HepG2 (cell line): ENCODE results near the gene CAMKV. TPM values are rescaled to one million over a fixed set of nuclear protein-coding genes. Genes with fewer than 3 reads are reported as not detected.

ENCODE experiments used
- ADNP ChIP-seq: sonication (generic); formaldehyde crosslinking; IDR thresholded peaks from 2 replicates; pipeline ENCODE4 v1.4.0; 2020; ENCODE audit warnings: missing genetic modification reagents
- BHLHE40 ChIP-seq: IDR thresholded peaks from 2 replicates; pipeline ENCODE4 v1.6.1; 2011; ENCODE audit warnings: low read length, improper control_type of control experiment
- BORCS8-MEF2B ChIP-seq: sonication (generic); formaldehyde crosslinking; IDR thresholded peaks from 2 replicates; pipeline ENCODE4 v1.8.0; 2022; ENCODE audit warnings: mild to moderate bottlenecking, missing genetic modification reagents
- CEBPG ChIP-seq: IDR thresholded peaks from 2 replicates; pipeline ENCODE4 v1.6.1; 2016
- DPF2 ChIP-seq: sonication (generic); formaldehyde crosslinking; IDR thresholded peaks from 2 replicates; pipeline ENCODE4 v1.4.0; 2020; ENCODE audit warnings: mild to moderate bottlenecking, low read depth, missing genetic modification reagents, borderline replicate concordance
- FOXO1 ChIP-seq: sonication (generic); formaldehyde crosslinking; IDR thresholded peaks from 2 replicates; pipeline ENCODE4 v1.4.0; 2020; ENCODE audit warnings: missing genetic modification reagents
- GFI1 ChIP-seq: sonication (generic); formaldehyde crosslinking; IDR thresholded peaks from 2 replicates; pipeline ENCODE4 v1.5.0; 2020; ENCODE audit warnings: missing genetic modification reagents, mild to moderate bottlenecking, borderline replicate concordance
- HNRNPK ChIP-seq: fragments of 200-400 bp; formaldehyde crosslinking; IDR thresholded peaks from 2 replicates; pipeline ENCODE4 v1.6.1; 2018; ENCODE audit warnings: low read length, low read depth, moderate library complexity, mild to moderate bottlenecking; ENCODE audit not compliant: poor library complexity, severe bottlenecking
- MAFF ChIP-seq: IDR thresholded peaks from 2 replicates; pipeline ENCODE4 v1.6.1; 2011; ENCODE audit warnings: low read depth, low read length, improper control_type of control experiment
- NCOR1 ChIP-seq: fragments of 200-600 bp; sonication (generic); IDR thresholded peaks from 2 replicates; pipeline ENCODE4 v1.7.0; 2017; ENCODE audit warnings: antibody characterized with exemption, low read length, borderline replicate concordance
- RFX1 ChIP-seq: fragments of 450-650 bp; IDR thresholded peaks from 2 replicates; pipeline ENCODE4 v1.6.1; 2017
- SIN3A ChIP-seq: IDR thresholded peaks from 2 replicates; pipeline ENCODE4 v1.6.1; 2011; ENCODE audit warnings: low read depth, mild to moderate bottlenecking, control low read depth, low read length, borderline replicate concordance
- SP4 ChIP-seq: sonication (generic); formaldehyde crosslinking; IDR thresholded peaks from 2 replicates; pipeline ENCODE4 v1.8.1; 2023; ENCODE audit warnings: mild to moderate bottlenecking, missing genetic modification reagents
- ZNF225 ChIP-seq: sonication (generic); formaldehyde crosslinking; IDR thresholded peaks from 2 replicates; pipeline ENCODE4 v1.4.0; 2020; ENCODE audit warnings: mild to moderate bottlenecking, missing genetic modification reagents
- ZNF75D ChIP-seq: sonication (generic); formaldehyde crosslinking; IDR thresholded peaks from 2 replicates; pipeline ENCODE4 v1.8.1; 2023; ENCODE audit warnings: missing genetic modification reagents, mild to moderate bottlenecking, borderline replicate concordance
- ZNF891 ChIP-seq: sonication (generic); formaldehyde crosslinking; IDR thresholded peaks from 2 replicates; pipeline ENCODE4 v1.5.0; 2020; ENCODE audit warnings: mild to moderate bottlenecking, missing genetic modification reagents
- polyA plus RNA-seq, 8 experiments: library from polyadenylated mRNA; depleted of rRNA in 3 of 8; stranded (reverse) in 7 of 8; unstranded in 1 of 8; fragments of >200 nt; fragmentation: Illumina TruSeq in 4 of 8; extraction: Trizol in 4 of 8; gene quantifications; 2 replicates each; pipeline versions ENCODE4 v1.2.1 to v1.2.3, GENCODE V29; 2011 to 2016; ENCODE audit warnings: low read depth in 4 of 8, missing spikeins in 1 of 8, mixed read lengths in 1 of 8; ENCODE audit not compliant: insufficient read depth in 1 of 8
- total RNA-seq, 5 experiments: library from RNA; depleted of rRNA; stranded (reverse); fragments of >200 nt; fragmentation: Illumina TruSeq; extraction: Trizol; gene quantifications; 2 replicates each; pipeline ENCODE4 v1.2.3, GENCODE V29; 2016; ENCODE audit warnings: low read depth in 1 of 5
- TF ChIP-seq, protein P1 (sequence below): sonication (generic); formaldehyde crosslinking; IDR thresholded peaks from 2 replicates; pipeline ENCODE4 v1.4.0; 2020; ENCODE audit warnings: mild to moderate bottlenecking, missing genetic modification reagents, borderline replicate concordance
- TF ChIP-seq, protein P2 (sequence below): sonication (generic); formaldehyde crosslinking; conservative IDR thresholded peaks from 2 replicates; pipeline ENCODE4 v1.8.1; 2023; ENCODE audit warnings: missing genetic modification reagents
- TF ChIP-seq, protein P3 (sequence below): IDR thresholded peaks from 2 replicates; pipeline ENCODE4 v1.6.1; 2016; ENCODE audit warnings: low read depth, control low read depth
- TF ChIP-seq, protein P4 (sequence below): sonication (generic); formaldehyde crosslinking; IDR thresholded peaks from 2 replicates; pipeline ENCODE4 v1.5.1; 2020; ENCODE audit warnings: mild to moderate bottlenecking, missing genetic modification reagents, borderline replicate concordance
- TF ChIP-seq, protein P5 (sequence below): sonication (generic); formaldehyde crosslinking; conservative IDR thresholded peaks from 2 replicates; pipeline ENCODE4 v1.4.0; 2020; ENCODE audit warnings: mild to moderate bottlenecking, missing genetic modification reagents, moderate library complexity

The CAMKV gene
- total and polyA plus RNA-seq, 2 of the 13 experiments (the other 11 are each of a cell fraction or from before 2014, with no cell fraction given): 0.13 to 0.15 TPM

DNA sequence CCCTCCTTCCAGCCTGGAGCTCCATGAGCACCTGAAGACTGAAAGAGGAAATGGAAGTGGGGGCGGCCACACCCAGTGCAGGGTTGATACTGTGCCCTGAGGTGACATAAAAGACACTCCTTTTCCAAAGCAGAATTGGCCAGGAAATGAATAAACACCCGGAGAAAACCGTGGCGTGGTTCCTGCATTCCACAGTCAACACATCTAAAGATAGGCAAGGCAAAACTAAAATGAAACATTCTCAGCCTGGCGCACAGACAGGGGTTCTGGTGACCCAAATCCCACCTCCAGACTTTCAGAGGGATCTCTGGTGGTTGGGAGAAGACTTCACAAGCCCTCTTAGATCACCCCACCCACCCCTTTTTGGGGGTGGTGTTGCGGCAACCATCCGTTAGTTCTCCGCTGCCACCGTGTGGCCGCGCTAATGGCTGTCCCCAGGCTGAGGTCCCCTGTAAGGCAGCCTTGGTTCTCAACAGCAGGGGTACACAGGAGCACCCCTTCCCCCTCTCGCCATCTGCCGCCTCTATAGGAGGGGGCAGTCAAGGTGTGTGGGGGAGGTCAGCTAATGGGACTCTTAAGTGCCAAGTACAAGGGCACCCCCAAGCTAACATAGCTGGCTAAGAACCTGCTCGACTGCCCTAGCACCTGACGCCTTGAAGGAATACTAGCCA is 36.5 kb upstream of the CAMKV start (continued):
- no peak for TF ChIP-seq ZNF225 (CRISPR knock-in tag)
- TF ChIP-seq ADNP: no peak
- peak; percentile 36; the same call in 1 of the 2 replicates for TF ChIP-seq BORCS8-MEF2B (CRISPR knock-in tag)
- TF ChIP-seq SIN3A: no peak
- TF ChIP-seq ZNF891 (CRISPR knock-in tag): no peak
- peak; percentile 31; the same call in 1 of the 2 replicates for TF ChIP-seq CEBPG (CRISPR knock-in tag)
- TF ChIP-seq, protein P1, sequence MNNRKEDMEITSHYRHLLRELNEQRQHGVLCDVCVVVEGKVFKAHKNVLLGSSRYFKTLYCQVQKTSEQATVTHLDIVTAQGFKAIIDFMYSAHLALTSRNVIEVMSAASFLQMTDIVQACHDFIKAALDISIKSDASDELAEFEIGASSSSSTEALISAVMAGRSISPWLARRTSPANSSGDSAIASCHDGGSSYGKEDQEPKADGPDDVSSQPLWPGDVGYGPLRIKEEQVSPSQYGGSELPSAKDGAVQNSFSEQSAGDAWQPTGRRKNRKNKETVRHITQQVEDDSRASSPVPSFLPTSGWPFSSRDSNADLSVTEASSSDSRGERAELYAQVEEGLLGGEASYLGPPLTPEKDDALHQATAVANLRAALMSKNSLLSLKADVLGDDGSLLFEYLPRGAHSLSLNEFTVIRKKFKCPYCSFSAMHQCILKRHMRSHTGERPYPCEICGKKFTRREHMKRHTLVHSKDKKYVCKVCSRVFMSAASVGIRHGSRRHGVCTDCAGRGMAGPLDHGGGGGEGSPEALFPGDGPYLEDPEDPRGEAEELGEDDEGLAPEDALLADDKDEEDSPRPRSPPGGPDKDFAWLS (CRISPR knock-in tag): no peak
- TF ChIP-seq, protein P2, sequence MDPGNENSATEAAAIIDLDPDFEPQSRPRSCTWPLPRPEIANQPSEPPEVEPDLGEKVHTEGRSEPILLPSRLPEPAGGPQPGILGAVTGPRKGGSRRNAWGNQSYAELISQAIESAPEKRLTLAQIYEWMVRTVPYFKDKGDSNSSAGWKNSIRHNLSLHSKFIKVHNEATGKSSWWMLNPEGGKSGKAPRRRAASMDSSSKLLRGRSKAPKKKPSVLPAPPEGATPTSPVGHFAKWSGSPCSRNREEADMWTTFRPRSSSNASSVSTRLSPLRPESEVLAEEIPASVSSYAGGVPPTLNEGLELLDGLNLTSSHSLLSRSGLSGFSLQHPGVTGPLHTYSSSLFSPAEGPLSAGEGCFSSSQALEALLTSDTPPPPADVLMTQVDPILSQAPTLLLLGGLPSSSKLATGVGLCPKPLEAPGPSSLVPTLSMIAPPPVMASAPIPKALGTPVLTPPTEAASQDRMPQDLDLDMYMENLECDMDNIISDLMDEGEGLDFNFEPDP (CRISPR knock-in tag): no peak
- peak; percentile 40; the same call in 1 of the 2 replicates for TF ChIP-seq SP4
- TF ChIP-seq, protein P3, sequence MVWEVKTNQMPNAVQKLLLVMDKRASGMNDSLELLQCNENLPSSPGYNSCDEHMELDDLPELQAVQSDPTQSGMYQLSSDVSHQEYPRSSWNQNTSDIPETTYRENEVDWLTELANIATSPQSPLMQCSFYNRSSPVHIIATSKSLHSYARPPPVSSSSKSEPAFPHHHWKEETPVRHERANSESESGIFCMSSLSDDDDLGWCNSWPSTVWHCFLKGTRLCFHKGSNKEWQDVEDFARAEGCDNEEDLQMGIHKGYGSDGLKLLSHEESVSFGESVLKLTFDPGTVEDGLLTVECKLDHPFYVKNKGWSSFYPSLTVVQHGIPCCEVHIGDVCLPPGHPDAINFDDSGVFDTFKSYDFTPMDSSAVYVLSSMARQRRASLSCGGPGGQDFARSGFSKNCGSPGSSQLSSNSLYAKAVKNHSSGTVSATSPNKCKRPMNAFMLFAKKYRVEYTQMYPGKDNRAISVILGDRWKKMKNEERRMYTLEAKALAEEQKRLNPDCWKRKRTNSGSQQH (CRISPR knock-in tag): no peak
- no peak for TF ChIP-seq BHLHE40
- TF ChIP-seq, protein P4, sequence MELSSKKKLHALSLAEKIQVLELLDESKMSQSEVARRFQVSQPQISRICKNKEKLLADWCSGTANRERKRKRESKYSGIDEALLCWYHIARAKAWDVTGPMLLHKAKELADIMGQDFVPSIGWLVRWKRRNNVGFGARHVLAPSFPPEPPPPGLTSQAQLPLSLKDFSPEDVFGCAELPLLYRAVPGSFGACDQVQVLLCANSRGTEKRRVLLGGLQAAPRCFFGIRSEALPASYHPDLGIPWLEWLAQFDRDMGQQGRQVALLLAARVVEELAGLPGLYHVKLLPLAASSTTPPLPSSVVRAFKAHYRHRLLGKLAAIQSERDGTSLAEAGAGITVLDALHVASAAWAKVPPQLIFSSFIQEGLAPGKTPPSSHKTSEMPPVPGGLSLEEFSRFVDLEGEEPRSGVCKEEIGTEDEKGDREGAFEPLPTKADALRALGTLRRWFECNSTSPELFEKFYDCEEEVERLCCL (CRISPR knock-in tag): no peak
- TF ChIP-seq, protein P5, sequence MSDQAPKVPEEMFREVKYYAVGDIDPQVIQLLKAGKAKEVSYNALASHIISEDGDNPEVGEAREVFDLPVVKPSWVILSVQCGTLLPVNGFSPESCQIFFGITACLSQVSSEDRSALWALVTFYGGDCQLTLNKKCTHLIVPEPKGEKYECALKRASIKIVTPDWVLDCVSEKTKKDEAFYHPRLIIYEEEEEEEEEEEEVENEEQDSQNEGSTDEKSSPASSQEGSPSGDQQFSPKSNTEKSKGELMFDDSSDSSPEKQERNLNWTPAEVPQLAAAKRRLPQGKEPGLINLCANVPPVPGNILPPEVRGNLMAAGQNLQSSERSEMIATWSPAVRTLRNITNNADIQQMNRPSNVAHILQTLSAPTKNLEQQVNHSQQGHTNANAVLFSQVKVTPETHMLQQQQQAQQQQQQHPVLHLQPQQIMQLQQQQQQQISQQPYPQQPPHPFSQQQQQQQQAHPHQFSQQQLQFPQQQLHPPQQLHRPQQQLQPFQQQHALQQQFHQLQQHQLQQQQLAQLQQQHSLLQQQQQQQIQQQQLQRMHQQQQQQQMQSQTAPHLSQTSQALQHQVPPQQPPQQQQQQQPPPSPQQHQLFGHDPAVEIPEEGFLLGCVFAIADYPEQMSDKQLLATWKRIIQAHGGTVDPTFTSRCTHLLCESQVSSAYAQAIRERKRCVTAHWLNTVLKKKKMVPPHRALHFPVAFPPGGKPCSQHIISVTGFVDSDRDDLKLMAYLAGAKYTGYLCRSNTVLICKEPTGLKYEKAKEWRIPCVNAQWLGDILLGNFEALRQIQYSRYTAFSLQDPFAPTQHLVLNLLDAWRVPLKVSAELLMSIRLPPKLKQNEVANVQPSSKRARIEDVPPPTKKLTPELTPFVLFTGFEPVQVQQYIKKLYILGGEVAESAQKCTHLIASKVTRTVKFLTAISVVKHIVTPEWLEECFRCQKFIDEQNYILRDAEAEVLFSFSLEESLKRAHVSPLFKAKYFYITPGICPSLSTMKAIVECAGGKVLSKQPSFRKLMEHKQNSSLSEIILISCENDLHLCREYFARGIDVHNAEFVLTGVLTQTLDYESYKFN (CRISPR knock-in tag): no peak
- TF ChIP-seq RFX1: no peak
- no peak for TF ChIP-seq FOXO1
- no peak for TF ChIP-seq ZNF75D
- no peak for TF ChIP-seq NCOR1
- no peak for TF ChIP-seq DPF2 (CRISPR knock-in tag)
- TF ChIP-seq GFI1 (CRISPR knock-in tag): no peak
- no peak for TF ChIP-seq HNRNPK
- TF ChIP-seq MAFF: no peak
